ENCODE results near the gene PTPDC1. TPM values are rescaled to one million over a fixed set of nuclear protein-coding genes. Genes with fewer than 3 reads are reported as not detected.

PTPDC1 gene
- polyA plus RNA-seq, 3 donors = 0.32 to 1.5 (median 0.95) TPM

DNA sequence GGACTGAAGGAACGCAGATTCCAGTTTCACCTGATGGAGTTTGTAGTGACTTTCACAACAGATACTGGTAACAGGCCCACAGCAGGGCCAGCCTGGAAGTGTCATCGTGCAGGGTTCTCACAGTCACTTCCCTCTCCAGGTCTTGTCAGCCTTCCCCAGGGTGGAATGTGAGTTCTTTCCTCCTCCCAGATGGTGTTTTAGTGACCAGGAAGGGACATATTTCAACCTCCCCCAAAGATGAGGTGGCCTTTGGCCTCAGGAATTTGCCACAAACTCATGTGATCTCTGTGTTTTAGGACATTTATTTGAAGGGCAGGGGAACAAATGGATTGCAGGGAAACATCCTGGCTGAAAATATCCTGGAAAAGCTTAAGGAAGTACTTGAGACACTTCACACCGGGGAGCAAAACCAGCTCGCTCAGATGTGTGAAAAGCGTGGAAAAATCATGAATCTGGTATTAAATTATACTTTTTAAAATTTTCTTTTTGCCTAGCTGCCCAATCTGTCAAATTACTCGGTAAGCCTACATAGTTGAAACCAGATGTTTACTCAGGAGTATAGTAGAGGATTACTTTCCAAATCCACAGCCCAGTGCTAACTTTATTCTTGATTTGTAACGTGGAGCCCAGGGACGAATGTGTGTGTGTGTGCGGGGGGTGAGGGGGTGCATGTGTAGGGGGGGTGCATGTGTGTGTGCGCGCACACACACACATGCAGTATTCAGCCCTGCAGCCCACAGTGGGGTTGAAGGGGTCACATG lies 66.8 kb downstream of the PTPDC1 start:
- peaks cover 9% of the 10 kb centered on the region for H3K4me1 Mint-ChIP-seq
- H3K4me3 Mint-ChIP-seq = no peak overlapping the region
- peaks cover 0 to 2% (median 0%) of the 10 kb centered on the region in 3 donors for H3K27me3 Mint-ChIP-seq (ENCODE audit: low read depth in 3 of 3)

DNA sequence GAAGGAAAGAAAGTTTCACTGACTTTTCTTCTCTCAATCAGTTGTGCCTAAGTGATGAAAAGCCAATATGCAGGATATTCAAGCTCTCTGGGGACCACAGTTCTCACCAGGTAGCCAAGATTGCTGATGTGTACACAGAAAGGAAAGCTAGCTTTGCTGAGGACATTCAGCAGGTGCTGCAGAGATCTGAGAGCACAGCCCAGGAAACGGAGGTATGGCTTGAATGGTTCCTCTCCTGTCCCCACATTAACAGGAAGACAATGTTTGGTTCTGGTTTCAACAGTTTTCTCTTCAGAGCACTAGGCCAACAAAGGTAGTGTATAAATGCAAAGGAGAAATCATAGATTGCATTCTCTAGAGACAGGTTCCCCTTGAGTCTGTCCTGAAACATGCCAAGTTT lies 69.6 kb downstream of the PTPDC1 start:
- no peak for TF ChIP-seq CTCF (IDR thresholded peaks at IDR 0.05)
- DNase-seq = no peak
- H3K27me3 Mint-ChIP-seq (ENCODE audit: low read depth in 3 of 3) = peaks cover 0 to 2% (median 0%) of the 10 kb centered on the region in 3 donors
- Histone ChIP-seq H3K9ac (ENCODE audit: insufficient read depth, low read length, poor library complexity, severe bottlenecking) (no peak overlapping the region), H3K79me2 (ENCODE audit: insufficient read depth, low read length) (no peaks in the 10 kb centered on the region), H4K20me1 (ENCODE audit: insufficient read depth, low read length) (no peaks in the 10 kb centered on the region), H3K4me3 (replicated peaks in 1 of 3; ENCODE audit: low read depth in 2 of 3, low read length in 3 of 3) (no peak overlapping the region), H3K9me3 (replicated peaks in 1 of 2; ENCODE audit: control insufficient read depth in 1 of 2, insufficient read depth in 1 of 2, low read length in 2 of 2) (no peaks in the 10 kb centered on the region), H3K27me3 (ENCODE audit: control insufficient read depth in 2 of 2, insufficient read depth in 2 of 2, low read length in 2 of 2) (no peaks in the 10 kb centered on the region), H3K36me3 (replicated peaks in 1 of 2; ENCODE audit: control insufficient read depth in 1 of 2, insufficient read depth in 2 of 2, low read length in 2 of 2) (no peaks in the 10 kb centered on the region), H3K4me1 (ENCODE audit: control insufficient read depth in 1 of 2, insufficient read depth in 2 of 2, low read length in 2 of 2) (peaks cover 18% of the 10 kb centered on the region in 2 donors), H3K4me2 (replicated peaks; ENCODE audit: extremely low read depth, low read length, poor library complexity, severe bottlenecking) (no peak overlapping the region), H3K27ac (ENCODE audit: low read depth in 1 of 2, low read length in 2 of 2) (no peak overlapping the region), H2AFZ (ENCODE audit: insufficient read depth, low read depth, low read length, poor library complexity, severe bottlenecking) (peak overlapping the region; percentile 18)
- H3K4me3 Mint-ChIP-seq = no peak overlapping the region
- WGBS (ENCODE audit: insufficient coverage) = no CpG with 5 or more reads among the region's 1 CpG
- H3K36me3 Mint-ChIP-seq = no peaks in the 10 kb centered on the region
- H3K4me1 Mint-ChIP-seq = peaks cover 24% of the 10 kb centered on the region
- peaks cover 0 to 3% (median 0%) of the 10 kb centered on the region in 7 donors for H3K9me3 Mint-ChIP-seq
- intact Hi-C loops (cut with micrococcal nuclease) = no loop called here
- H3K27ac Mint-ChIP-seq = no peak overlapping the region

More for the DNA sequence above, 66.8 kb downstream of the PTPDC1 start:
- H2AFZ ChIP-seq (ENCODE audit: insufficient read depth, low read depth, low read length, poor library complexity, severe bottlenecking) = peak overlapping the region; percentile 3
- no peaks in the 10 kb centered on the region for H3K27me3 ChIP-seq (ENCODE audit: control insufficient read depth in 2 of 2, insufficient read depth in 2 of 2, low read length in 2 of 2)
- no peak overlapping the region for H3K27ac Mint-ChIP-seq
- 93% methylated on average over 3 of the region's 11 CpGs for WGBS (ENCODE audit: insufficient coverage)
- intact Hi-C loops (cut with micrococcal nuclease) = no loop called here
- no peak overlapping the region for H3K4me2 ChIP-seq (replicated peaks; ENCODE audit: extremely low read depth, low read length, poor library complexity, severe bottlenecking)
- H3K36me3 ChIP-seq (replicated peaks in 1 of 2; ENCODE audit: control insufficient read depth in 1 of 2, insufficient read depth in 2 of 2, low read length in 2 of 2) = no peaks in the 10 kb centered on the region
- no peak overlapping the region for H3K9ac ChIP-seq (ENCODE audit: insufficient read depth, low read length, poor library complexity, severe bottlenecking)
- H4K20me1 ChIP-seq (ENCODE audit: insufficient read depth, low read length) = no peaks in the 10 kb centered on the region
- peaks cover 2% of the 10 kb centered on the region in 2 donors for H3K4me1 ChIP-seq (ENCODE audit: control insufficient read depth in 1 of 2, insufficient read depth in 2 of 2, low read length in 2 of 2)
- H3K9me3 ChIP-seq (replicated peaks in 1 of 2; ENCODE audit: control insufficient read depth in 1 of 2, insufficient read depth in 1 of 2, low read length in 2 of 2) = no peaks in the 10 kb centered on the region
- DNase-seq = no peak
- H3K4me3 ChIP-seq (replicated peaks in 1 of 3; ENCODE audit: low read depth in 2 of 3, low read length in 3 of 3) = no peak overlapping the region
- H3K79me2 ChIP-seq (ENCODE audit: insufficient read depth, low read length) = no peaks in the 10 kb centered on the region
- H3K9me3 Mint-ChIP-seq = peaks cover 0 to 3% (median 0%) of the 10 kb centered on the region in 7 donors
- H3K36me3 Mint-ChIP-seq = no peaks in the 10 kb centered on the region
- H3K27ac ChIP-seq (ENCODE audit: low read depth in 1 of 2, low read length in 2 of 2) = no peak overlapping the region
- TF ChIP-seq CTCF (IDR thresholded peaks at IDR 0.05) = no peak
